Heart right ventricle (tissue), 16 donors: ENCODE data around the gene PAN2. TPM values are rescaled to one million over a fixed set of nuclear protein-coding genes. Genes with fewer than 3 reads are reported as not detected.
A peak's percentile ranks its signal among the peaks of the same experiment; 100 is the strongest.

Experiments
- ATAC-seq, 8 donors: fragments of 200-7000 bp; cut with Tn5 transposase; one replicate each; pipeline ENCODE4 v1.9.1; 2020; ENCODE audit warnings: mild to moderate bottlenecking in 8 of 8, moderate library complexity in 8 of 8, moderate number of reproducible peaks in 1 of 8
- DNase-seq, 2 donors: peaks; one replicate each; pipeline ENCODE4 v3.0.0-alpha.2; 2020
- H3K27ac ChIP-seq, 10 donors: fragments of 200-600 bp; sonication (generic) in 2 of 10; one replicate each; pipeline versions ENCODE4 v1.5.0 to v1.8.0; 2020 to 2022; ENCODE audit warnings: mild to moderate bottlenecking in 3 of 10
- H3K27me3 ChIP-seq, 7 donors: fragments of 200-600 bp; one replicate each; pipeline ENCODE4 v1.8.0; 2021 to 2022; ENCODE audit warnings: mild to moderate bottlenecking in 2 of 7
- H3K36me3 ChIP-seq, 9 donors: fragments of 200-600 bp; sonication (generic) in 1 of 9; one replicate each; pipeline versions ENCODE4 v1.5.0 to v1.8.0; 2020 to 2022; ENCODE audit warnings: mild to moderate bottlenecking in 2 of 9
- H3K4me1 ChIP-seq, 9 donors: fragments of 200-600 bp; sonication (generic) in 1 of 9; one replicate each; pipeline versions ENCODE4 v1.5.0 to v1.8.0; 2020 to 2022; ENCODE audit warnings: mild to moderate bottlenecking in 4 of 9
- H3K4me3 ChIP-seq, 10 donors: fragments of 200-600 bp; sonication (generic) in 2 of 10; one replicate each; pipeline versions ENCODE4 v1.5.0 to v1.8.0; 2020 to 2022; ENCODE audit warnings: mild to moderate bottlenecking in 7 of 10, moderate library complexity in 2 of 10
- H3K9me3 ChIP-seq, 11 donors: fragments of 200-600 bp in 10 of 11; sonication (generic) in 2 of 11; one replicate each; pipeline versions ENCODE4 v1.5.0 to v1.8.0; 2013 to 2022; ENCODE audit warnings: mild to moderate bottlenecking in 2 of 11, control low read depth in 1 of 11, moderate library complexity in 1 of 11
- WGBS, 2 donors: extraction: QIAGEN DNeasy Blood & Tissue Kit; methylation state at CpG; one replicate each; pipeline ENCODE4 v1.1.7; 2013; ENCODE audit warnings: inconsistent platforms in 1 of 2; 5-methylcytosine and 5-hydroxymethylcytosine counted together
- intact Hi-C, 10 donors: fragments of 100-400 bp; cut with DNase I; formaldehyde crosslinking; loops; one replicate each; pipeline versions ENCODE4 v1.11.1 to v1.14.2; 2022
- polyA plus RNA-seq, 2 donors: library from polyadenylated mRNA; stranded (reverse); fragments of 200-250 nt; gene quantifications; one replicate each; pipeline ENCODE4 v1.2.3, GENCODE V29; 2013
- total RNA-seq, 10 donors: library from RNA; stranded (reverse); fragmentation: NEBNext Ultra II Directional in 3 of 10; extraction: Animal tissue kit (Norgen Biotek cat#: 25700) in 3 of 10; gene quantifications; one replicate each; pipeline versions ENCODE4 v1.2.1 to v1.2.4, GENCODE V29; 2021 to 2023
- TF ChIP-seq, protein P1 (sequence below), 9 donors: fragments of 200-600 bp; sonication (generic) in 2 of 9; IDR thresholded peaks; one replicate each; pipeline versions ENCODE4 v1.5.0 to v1.8.0; 2021 to 2022; ENCODE audit warnings: antibody characterized with exemption in 9 of 9, mild to moderate bottlenecking in 5 of 9, moderate library complexity in 1 of 9
- donor health status: Arrhythmogenic right ventricular cardiomyopathy.
- donor health status: ischemic (EF 13 %, LVEDD 7.1; RV severe dilation, severe dysfunction).
- donor health status: healthy with polysubstance abuse.
- donor health status: DM: no; HTN: yes; CAD: no.
- donor health status: DM: no; HTN: no; CAD: no.
- donor health status: ischemic (EF 25% LVEDD 6.9; RV normal size, moderate dysfunction).
- donor health status: ischemic (EF 25% LVEDD 5.7; RV mildly dilated, moderate dysfunction).
- donor health status: healthy.
- donor health status: DM: yes; HTN: yes; CAD: no.
- donor health status: Ischemic cardiomyopathy.
- donor health status: ischemic (EF 35%, LVEDD 5.7; RV mildly dilated, moderate dysfunction).
- donor health status: nonischemic (EF 11% LVEDD 7.7; RV severe dilation, severe dysfunction).
- donor health status: DM: yes; HTN: yes; CAD: no.
- donor health status: PGD.
- donor health status: ischemic (EF 29% LVEDD 5.4; RV normal size, mild dysfunction).
- donor health status: nonischemic (EF 23%, LVEDD 6.1; RV moderate dilation, normal function).

The PAN2 gene
- total and polyA plus RNA-seq, 12 donors: 20.6 to 85.3 (median 38.1) TPM

DNA sequence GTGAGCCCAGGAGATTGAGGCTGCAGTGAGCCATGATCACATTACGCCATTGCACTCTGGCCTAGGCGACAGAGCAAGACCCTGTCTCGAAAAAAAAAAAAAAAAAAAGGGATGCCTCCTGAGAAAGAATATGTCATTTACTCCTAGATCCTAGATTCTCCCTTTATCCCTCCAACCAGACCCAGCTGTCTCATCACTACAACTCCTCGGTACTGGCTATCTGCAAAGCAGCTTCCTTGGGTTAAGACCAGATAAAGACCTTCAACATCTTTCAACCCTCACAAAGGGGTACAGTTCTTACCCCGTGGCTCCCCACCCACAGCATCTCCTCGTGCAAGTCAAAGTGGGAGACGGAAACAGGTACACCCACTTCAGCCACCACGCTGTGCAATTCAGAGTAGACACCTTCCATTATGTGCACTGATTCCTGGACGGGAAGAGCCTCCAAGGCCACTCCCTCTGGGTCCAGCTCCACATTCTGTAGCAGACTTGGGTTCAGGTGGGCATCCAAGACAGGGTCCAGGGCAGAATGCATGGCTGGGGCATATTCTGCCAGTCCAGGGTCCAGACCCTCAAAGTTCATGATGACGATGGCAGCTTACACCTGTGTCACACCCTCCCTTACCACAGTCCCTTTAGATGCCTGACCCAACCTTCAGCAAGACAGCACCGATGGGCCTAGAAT is 1.1 kb downstream of the PAN2 start:
- Histone ChIP-seq H3K4me3 (peak overlapping the region; percentile 52 to 73 (median 61)), H3K27me3 (no peaks in the 10 kb centered on the region), H3K9me3 (no peaks in the 10 kb centered on the region), H3K27ac (peak overlapping the region in 9 of 10 donors; percentile 88 to 97 (median 94)), H3K4me1 (peaks cover 6 to 23% (median 15%) of the 10 kb centered on the region in 9 donors), H3K36me3 (peaks cover 0 to 24% (median 7%) of the 10 kb centered on the region in 9 donors)
- intact Hi-C loops: loop anchor here in 4 of 10 donors (10.0 kb wide), 2 partner anchors 132 to 262 kb away; partner anchors contain the start of gene SPRYD4 (in 4 of the 4)
- 92 to 94% methylated on average over 11 of the region's 11 CpGs for WGBS, 2 donors
- DNase-seq: no peak
- peak in 1 of 8 donors; percentile 7 for ATAC-seq
- TF ChIP-seq, protein P1, sequence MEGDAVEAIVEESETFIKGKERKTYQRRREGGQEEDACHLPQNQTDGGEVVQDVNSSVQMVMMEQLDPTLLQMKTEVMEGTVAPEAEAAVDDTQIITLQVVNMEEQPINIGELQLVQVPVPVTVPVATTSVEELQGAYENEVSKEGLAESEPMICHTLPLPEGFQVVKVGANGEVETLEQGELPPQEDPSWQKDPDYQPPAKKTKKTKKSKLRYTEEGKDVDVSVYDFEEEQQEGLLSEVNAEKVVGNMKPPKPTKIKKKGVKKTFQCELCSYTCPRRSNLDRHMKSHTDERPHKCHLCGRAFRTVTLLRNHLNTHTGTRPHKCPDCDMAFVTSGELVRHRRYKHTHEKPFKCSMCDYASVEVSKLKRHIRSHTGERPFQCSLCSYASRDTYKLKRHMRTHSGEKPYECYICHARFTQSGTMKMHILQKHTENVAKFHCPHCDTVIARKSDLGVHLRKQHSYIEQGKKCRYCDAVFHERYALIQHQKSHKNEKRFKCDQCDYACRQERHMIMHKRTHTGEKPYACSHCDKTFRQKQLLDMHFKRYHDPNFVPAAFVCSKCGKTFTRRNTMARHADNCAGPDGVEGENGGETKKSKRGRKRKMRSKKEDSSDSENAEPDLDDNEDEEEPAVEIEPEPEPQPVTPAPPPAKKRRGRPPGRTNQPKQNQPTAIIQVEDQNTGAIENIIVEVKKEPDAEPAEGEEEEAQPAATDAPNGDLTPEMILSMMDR (IDR thresholded peaks at IDR 0.05): no peak

- peaks cover 6 to 20% (median 14%) of the 10 kb centered on the region in 9 donors for H3K4me1 ChIP-seq
- WGBS, 2 donors: 93 to 98% methylated on average over 7 of the region's 7 CpGs
- ATAC-seq (no peak), DNase-seq (no peak)
- intact Hi-C loops: loop anchor here in 4 of 10 donors (10.0 kb wide), 2 partner anchors 134 to 264 kb away; partner anchors contain the start of gene SPRYD4 (in 4 of the 4)
- H3K9me3 ChIP-seq: no peaks in the 10 kb centered on the region
- TF ChIP-seq, protein P1 (IDR thresholded peaks at IDR 0.05): no peak
- H3K27ac ChIP-seq: no peak overlapping the region
- H3K4me3 ChIP-seq: no peak overlapping the region
- H3K27me3 ChIP-seq: no peaks in the 10 kb centered on the region
- peaks cover 0 to 40% (median 23%) of the 10 kb centered on the region in 9 donors for H3K36me3 ChIP-seq
Observed at GRCh38 chr12:56330936-56331490, 2.8 kb downstream of the PAN2 start.

DNA sequence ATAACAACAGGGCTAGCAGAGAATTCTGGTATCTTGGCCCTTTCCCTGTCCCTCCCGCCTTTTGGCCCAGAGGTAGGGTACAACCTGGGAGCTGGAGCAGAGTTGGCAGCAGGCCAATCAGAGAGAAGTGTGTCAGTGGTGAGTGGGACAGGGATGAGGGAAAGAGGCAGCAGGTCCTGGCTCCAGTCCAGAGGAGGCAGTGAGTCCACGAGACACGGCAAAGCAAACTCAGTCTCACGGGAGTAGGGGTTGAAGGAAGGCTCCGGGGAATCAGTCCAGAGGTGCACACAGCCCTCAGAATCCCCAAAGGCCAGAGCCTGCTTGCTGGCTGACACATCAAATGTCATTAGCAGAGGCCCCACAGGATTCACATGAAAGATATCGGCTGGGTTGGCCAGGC is 7.3 kb downstream of the PAN2 start:
- DNase-seq (peak in 1 of 2 donors; percentile 15), ATAC-seq (peak in 4 of 8 donors; percentile 5 to 30 (median 14))
- Histone ChIP-seq H3K9me3 (no peaks in the 10 kb centered on the region), H3K27ac (no peak overlapping the region), H3K4me1 (no peaks in the 10 kb centered on the region), H3K4me3 (no peak overlapping the region), H3K36me3 (peaks cover 0 to 85% (median 61%) of the 10 kb centered on the region in 9 donors), H3K27me3 (no peaks in the 10 kb centered on the region)
- 51 to 65% methylated on average over 6 of the region's 6 CpGs for WGBS, 2 donors
- TF ChIP-seq, protein P1 (IDR thresholded peaks at IDR 0.05): no peak
- intact Hi-C loops: no loop called here

- ATAC-seq (no peak), DNase-seq (no peak)
- H3K27ac ChIP-seq: no peak overlapping the region
- peaks cover 0 to 87% (median 61%) of the 10 kb centered on the region in 9 donors for H3K36me3 ChIP-seq
- no peak overlapping the region for H3K4me3 ChIP-seq
- 95 to 98% methylated on average over 8 of the region's 8 CpGs for WGBS, 2 donors
- TF ChIP-seq, protein P1 (IDR thresholded peaks at IDR 0.05): no peak
- no peaks in the 10 kb centered on the region for H3K27me3 ChIP-seq
- intact Hi-C loops: no loop called here
- no peaks in the 10 kb centered on the region for H3K9me3 ChIP-seq
- no peaks in the 10 kb centered on the region for H3K4me1 ChIP-seq
Observed at GRCh38 chr12:56326126-56326525, 7.7 kb downstream of the PAN2 start.
